Measurements from ENCODE around the gene CPM. TPM values are rescaled to one million over a fixed set of nuclear protein-coding genes. Genes with fewer than 3 reads are reported as not detected.
A peak's percentile ranks its signal among the peaks of the same experiment; 100 is the strongest.

CPM gene
- total and polyA plus RNA-seq, 7 donors, result 2.2 to 13.3 (median 5.8) TPM

- H3K4me1 ChIP-seq, result no peaks in the 10 kb centered on the region
- 96 to 97% (median 97%) methylated on average over 8 of the region's 8 CpGs for WGBS, 3 donors
- H3K27ac ChIP-seq, result no peak overlapping the region
- no peak for ATAC-seq
- TF ChIP-seq CTCF (IDR thresholded peaks at IDR 0.05), result no peak
- intact Hi-C loops (cut with DNase I), result no loop called here
- no peaks in the 10 kb centered on the region for H3K36me3 ChIP-seq (ENCODE audit: insufficient read depth in 1 of 2, low read depth in 1 of 2)
- no peaks in the 10 kb centered on the region for H3K27me3 ChIP-seq (ENCODE audit: insufficient read depth in 3 of 3, low read length in 2 of 3)
- no peaks in the 10 kb centered on the region for H3K9me3 ChIP-seq
- no peak overlapping the region for H3K4me3 ChIP-seq
- no peak for DNase-seq
These were observed 77.2 kb downstream of the CPM start for GRCh38 chr12:68855771-68856170.

GRCh38 chr12:68855111-68855510 lies 77.9 kb downstream of the CPM start:
- intact Hi-C loops (cut with DNase I), result no loop called here
- WGBS, 3 donors, result 86 to 93% (median 87%) methylated on average over 3 of the region's 3 CpGs

GRCh38 chr12:68854554-68854953 lies 78.4 kb downstream of the CPM start:
- Histone ChIP-seq H3K4me1 (no peaks in the 10 kb centered on the region), H3K9me3 (no peaks in the 10 kb centered on the region), H3K27me3 (ENCODE audit: insufficient read depth in 3 of 3, low read length in 2 of 3) (no peaks in the 10 kb centered on the region), H3K4me3 (no peak overlapping the region), H3K27ac (no peak overlapping the region), H3K36me3 (ENCODE audit: insufficient read depth in 1 of 2, low read depth in 1 of 2) (no peaks in the 10 kb centered on the region)
- TF ChIP-seq CTCF (IDR thresholded peaks at IDR 0.05), result no peak
- ATAC-seq (peak in 1 of 4 donors; percentile 16), DNase-seq (no peak)
- WGBS, 3 donors, result 90 to 98% (median 98%) methylated on average over 3 of the region's 3 CpGs
- intact Hi-C loops (cut with DNase I), result no loop called here

More at GRCh38 chr12:68855111-68855510, 77.9 kb downstream of the CPM start:
- TF ChIP-seq CTCF (IDR thresholded peaks at IDR 0.05), result no peak
- Histone ChIP-seq H3K27me3 (ENCODE audit: insufficient read depth in 3 of 3, low read length in 2 of 3) (no peaks in the 10 kb centered on the region), H3K27ac (no peak overlapping the region), H3K4me3 (no peak overlapping the region), H3K4me1 (no peaks in the 10 kb centered on the region), H3K36me3 (ENCODE audit: insufficient read depth in 1 of 2, low read depth in 1 of 2) (no peaks in the 10 kb centered on the region), H3K9me3 (no peaks in the 10 kb centered on the region)
- peak in 1 of 4 donors; percentile 21 for ATAC-seq
- no peak for DNase-seq

GRCh38 chr12:68854078-68854468 lies 78.9 kb downstream of the CPM start:
- ATAC-seq (peak in 1 of 4 donors; percentile 12), DNase-seq (no peak)
- no peaks in the 10 kb centered on the region for H3K4me1 ChIP-seq
- no peaks in the 10 kb centered on the region for H3K36me3 ChIP-seq (ENCODE audit: insufficient read depth in 1 of 2, low read depth in 1 of 2)
- WGBS, 3 donors, result 68 to 90% (median 84%) methylated on average over 2 of the region's 2 CpGs
- no peaks in the 10 kb centered on the region for H3K27me3 ChIP-seq (ENCODE audit: insufficient read depth in 3 of 3, low read length in 2 of 3)
- no peak for TF ChIP-seq CTCF (IDR thresholded peaks at IDR 0.05)
- no peaks in the 10 kb centered on the region for H3K9me3 ChIP-seq
- no peak overlapping the region for H3K27ac ChIP-seq
- H3K4me3 ChIP-seq, result no peak overlapping the region
- intact Hi-C loops (cut with DNase I), result no loop called here

GRCh38 chr12:68853396-68854077 lies 79.4 kb downstream of the CPM start:
- H3K4me3 ChIP-seq, result no peak overlapping the region
- WGBS, 3 donors, result 84 to 88% (median 85%) methylated on average over 3 of the region's 3 CpGs
- H3K4me1 ChIP-seq, result no peaks in the 10 kb centered on the region
- no peak for ATAC-seq
- no peaks in the 10 kb centered on the region for H3K27me3 ChIP-seq (ENCODE audit: insufficient read depth in 3 of 3, low read length in 2 of 3)
- no peaks in the 10 kb centered on the region for H3K36me3 ChIP-seq (ENCODE audit: insufficient read depth in 1 of 2, low read depth in 1 of 2)
- DNase-seq, result no peak
- no peak for TF ChIP-seq CTCF (IDR thresholded peaks at IDR 0.05)
- H3K9me3 ChIP-seq, result no peaks in the 10 kb centered on the region
- intact Hi-C loops (cut with DNase I), result no loop called here
- no peak overlapping the region for H3K27ac ChIP-seq
